NT2/D1 (cell line): ENCODE data around the gene OPRD1.
A peak's percentile ranks its signal among the peaks of the same experiment; 100 is the strongest.

ENCODE experiments used
- DNase-seq: peaks from one replicate; pipeline ENCODE4 v3.0.0-alpha.2; 2011; ENCODE audit warnings: low read depth, low spot score
- H3K27me3 ChIP-seq: 2 replicates; pipeline ENCODE4 v1.6.0; 2011; ENCODE audit warnings: mild to moderate bottlenecking; ENCODE audit not compliant: insufficient read length, insufficient read depth
- H3K36me3 ChIP-seq: 2 replicates; pipeline ENCODE4 v1.6.1; 2011; ENCODE audit warnings: mild to moderate bottlenecking, low read length, mixed read lengths; ENCODE audit not compliant: insufficient read depth, insufficient read length
- H3K4me1 ChIP-seq: 2 replicates; pipeline ENCODE4 v1.5.1; 2011; ENCODE audit not compliant: insufficient read depth, insufficient read length
- H3K4me3 ChIP-seq: 2 replicates; pipeline ENCODE4 v1.5.1; 2011; ENCODE audit warnings: low read depth; ENCODE audit not compliant: insufficient read length
- H3K9ac ChIP-seq: 2 replicates; pipeline ENCODE4 v1.6.0; 2011; ENCODE audit warnings: low read depth; ENCODE audit not compliant: insufficient read length
- H3K9me3 ChIP-seq: 2 replicates; pipeline ENCODE4 v1.5.1; 2011; ENCODE audit warnings: mild to moderate bottlenecking, low read length; ENCODE audit not compliant: insufficient read depth
- SUZ12 ChIP-seq: IDR thresholded peaks from 2 replicates; pipeline ENCODE4 v1.6.1; 2011; ENCODE audit not compliant: insufficient read length, insufficient read depth; ENCODE audit errors: extremely low read depth
- YY1 ChIP-seq: IDR thresholded peaks from 2 replicates; pipeline ENCODE4 v1.6.1; 2011; ENCODE audit not compliant: insufficient read length, insufficient read depth
- ZNF274 ChIP-seq: IDR thresholded peaks from 2 replicates; pipeline ENCODE4 v1.6.1; 2011; ENCODE audit warnings: mild to moderate bottlenecking, low read depth, low read length

The OPRD1 gene

GRCh38 chr1:28803051-28803450, 8.9 kb upstream of the OPRD1 start:
- no peak for DNase-seq
- Histone ChIP-seq H3K9ac (no peak overlapping the region), H3K4me3 (no peak overlapping the region), H3K36me3 (no peaks in the 10 kb centered on the region), H3K27me3 (no peaks in the 10 kb centered on the region), H3K4me1 (peaks cover 17% of the 10 kb centered on the region), H3K9me3 (peaks cover 5% of the 10 kb centered on the region; the same call in 1 of the 2 replicates)
- TF ChIP-seq ZNF274 = no peak

GRCh38 chr1:28803662-28804061, 8.3 kb upstream of the OPRD1 start:
- Histone ChIP-seq H3K9ac (no peak overlapping the region), H3K36me3 (no peaks in the 10 kb centered on the region), H3K4me1 (peaks cover 17% of the 10 kb centered on the region), H3K9me3 (peaks cover 5% of the 10 kb centered on the region; the same call in 1 of the 2 replicates), H3K27me3 (no peaks in the 10 kb centered on the region), H3K4me3 (no peak overlapping the region)
- DNase-seq = no peak
- TF ChIP-seq SUZ12 (no peak), ZNF274 (no peak), YY1 (no peak)

GRCh38 chr1:28804071-28804470, 7.9 kb upstream of the OPRD1 start:
- no peaks in the 10 kb centered on the region for H3K36me3 ChIP-seq
- no peak overlapping the region for H3K9ac ChIP-seq
- peak; percentile 62 for DNase-seq
- peaks cover 17% of the 10 kb centered on the region for H3K4me1 ChIP-seq
- H3K27me3 ChIP-seq = no peaks in the 10 kb centered on the region
- peaks cover 5% of the 10 kb centered on the region; the same call in 1 of the 2 replicates for H3K9me3 ChIP-seq
- TF ChIP-seq SUZ12 (no peak), ZNF274 (no peak), YY1 (no peak)
- H3K4me3 ChIP-seq = no peak overlapping the region

GRCh38 chr1:28807046-28807445, 4.9 kb upstream of the OPRD1 start:
- TF ChIP-seq ZNF274 (no peak), YY1 (no peak), SUZ12 (no peak)
- no peak for DNase-seq
- Histone ChIP-seq H3K9me3 (peaks cover 5% of the 10 kb centered on the region; the same call in 1 of the 2 replicates), H3K36me3 (no peaks in the 10 kb centered on the region), H3K4me3 (no peak overlapping the region), H3K9ac (no peak overlapping the region), H3K27me3 (peaks cover 24% of the 10 kb centered on the region), H3K4me1 (peaks cover 8% of the 10 kb centered on the region)

- no peaks in the 10 kb centered on the region for H3K36me3 ChIP-seq
- peaks cover 11% of the 10 kb centered on the region; the same call in 1 of the 2 replicates for H3K9me3 ChIP-seq
- peaks cover 34% of the 10 kb centered on the region for H3K27me3 ChIP-seq
- no peak overlapping the region for H3K9ac ChIP-seq
- no peak for DNase-seq
- peaks cover 13% of the 10 kb centered on the region for H3K4me1 ChIP-seq
- TF ChIP-seq ZNF274 = no peak
- TF ChIP-seq SUZ12 = no peak
- no peak for TF ChIP-seq YY1
- no peak overlapping the region for H3K4me3 ChIP-seq
These were observed 4.0 kb upstream of the OPRD1 start for GRCh38 chr1:28807986-28808385.

GRCh38 chr1:28811369-28811765, 603 bp upstream of the OPRD1 start:
- peaks cover 8% of the 10 kb centered on the region; the same call in 1 of the 2 replicates for H3K9me3 ChIP-seq
- DNase-seq = no peak
- TF ChIP-seq SUZ12 = no peak
- TF ChIP-seq ZNF274 = no peak
- TF ChIP-seq YY1 = no peak
- H3K9ac ChIP-seq = no peak overlapping the region
- peaks cover 42% of the 10 kb centered on the region for H3K27me3 ChIP-seq
- H3K4me1 ChIP-seq = peaks cover 27% of the 10 kb centered on the region
- no peaks in the 10 kb centered on the region for H3K36me3 ChIP-seq
- H3K4me3 ChIP-seq = no peak overlapping the region

- Histone ChIP-seq H3K9me3 (peaks cover 8% of the 10 kb centered on the region; the same call in 1 of the 2 replicates), H3K27me3 (peaks cover 42% of the 10 kb centered on the region), H3K4me1 (peaks cover 30% of the 10 kb centered on the region), H3K4me3 (peak overlapping the region; percentile 52), H3K9ac (peak overlapping the region; percentile 80), H3K36me3 (no peaks in the 10 kb centered on the region)
- DNase-seq = no peak
- TF ChIP-seq ZNF274 (no peak), SUZ12 (no peak), YY1 (no peak)
These were observed 899 bp downstream of the OPRD1 start for GRCh38 chr1:28812669-28813468.
